ENCODE data around the gene IRX2. TPM values are rescaled to one million over a fixed set of nuclear protein-coding genes. Genes with fewer than 3 reads are reported as not detected.

Gene IRX2
- polyA plus RNA-seq, 3 donors, result 22.6 to 30.3 (median 22.6) TPM

GRCh38 chr5:2742921-2743679 is 8.4 kb downstream of the IRX2 start:
- no peak for DNase-seq

GRCh38 chr5:2741956-2742355 is 9.5 kb downstream of the IRX2 start:
- DNase-seq, result no peak

- DNase-seq, result no peak
Measured at GRCh38 chr5:2740876-2741555, 10.5 kb downstream of the IRX2 start.

- DNase-seq, result no peak
Measured at GRCh38 chr5:2740051-2740875, 11.2 kb downstream of the IRX2 start.

GRCh38 chr5:2739360-2740050 is 12.0 kb downstream of the IRX2 start:
- DNase-seq, result no peak

- no peak for DNase-seq
Measured at GRCh38 chr5:2738700-2739359, 12.6 kb downstream of the IRX2 start.

GRCh38 chr5:2738156-2738699 is 13.2 kb downstream of the IRX2 start:
- DNase-seq, result no peak

- DNase-seq, result no peak
Measured at GRCh38 chr5:2737273-2738155, 14.0 kb downstream of the IRX2 start.

- no peak for DNase-seq
Measured at GRCh38 chr5:2736872-2737271, 14.6 kb downstream of the IRX2 start.

- DNase-seq, result no peak
Measured at GRCh38 chr5:2735996-2736395, 15.5 kb downstream of the IRX2 start.

- no peak for DNase-seq
Measured at GRCh38 chr5:2732850-2733249, 18.6 kb downstream of the IRX2 start.

- no peak for DNase-seq
Measured at GRCh38 chr5:2732004-2732403, 19.5 kb downstream of the IRX2 start.

GRCh38 chr5:2729189-2729588 is 22.3 kb downstream of the IRX2 start:
- no peak for DNase-seq

- DNase-seq, result no peak
Measured at GRCh38 chr5:2727550-2727949, 23.9 kb downstream of the IRX2 start.

- no peak for DNase-seq
Measured at GRCh38 chr5:2725980-2726765, 25.3 kb downstream of the IRX2 start.

- DNase-seq, result no peak
Measured at GRCh38 chr5:2724831-2725230, 26.6 kb downstream of the IRX2 start.

GRCh38 chr5:2724031-2724581 is 27.4 kb downstream of the IRX2 start:
- DNase-seq, result no peak

- DNase-seq, result no peak
Measured at GRCh38 chr5:2722901-2723300, 28.6 kb downstream of the IRX2 start.
